Medulla oblongata (tissue), 1 donor: ENCODE measurements around the gene ECSIT.
"Not testable (repeated sequence)": the region's sequence is repeated elsewhere in the genome, so short reads cannot be mapped to it uniquely, and the experiment has no call there.

Experiments used
- DNase-seq: peaks from one replicate; pipeline ENCODE4 v3.0.0-alpha.2; 2015; ENCODE audit errors: extremely low spot score

Gene ECSIT

GRCh38 chr19:11528551-11529341 lies at the start of gene ECSIT:
TSS of gene ECSIT (minus strand) at chr19:11529134. CDS start at chr19:11519170, 9,964 bp downstream.
- DNase-seq, result peak; percentile 99

GRCh38 chr19:11577451-11578257 lies 48.7 kb upstream of the ECSIT start, which contains the start of gene ACP5:
TSS of gene ACP5 (minus strand) at chr19:11577645. CDS start at chr19:11577317, 328 bp downstream.
- DNase-seq, result no peak

- DNase-seq, result no peak
Measured at GRCh38 chr19:11576227-11576626, 47.3 kb upstream of the ECSIT start.

GRCh38 chr19:11574689-11575088 lies 45.8 kb upstream of the ECSIT start:
- no peak for DNase-seq

GRCh38 chr19:11573763-11574162 lies 44.8 kb upstream of the ECSIT start:
- DNase-seq, result not testable (repeated sequence)

GRCh38 chr19:11573354-11573753 lies 44.4 kb upstream of the ECSIT start:
- DNase-seq, result not testable (repeated sequence)

- DNase-seq, result no peak
Measured at GRCh38 chr19:11570039-11570462, 41.1 kb upstream of the ECSIT start.

- DNase-seq, result no peak
Measured at GRCh38 chr19:11566164-11566563, 37.2 kb upstream of the ECSIT start.

GRCh38 chr19:11565649-11565980 lies 36.7 kb upstream of the ECSIT start:
- DNase-seq, result not testable (repeated sequence)

GRCh38 chr19:11564082-11564807 lies 35.3 kb upstream of the ECSIT start:
- not testable (repeated sequence) for DNase-seq

GRCh38 chr19:11563532-11563931 lies 34.6 kb upstream of the ECSIT start:
- no peak for DNase-seq

- peak; percentile 86 for DNase-seq
Measured at GRCh38 chr19:11560404-11561051, 31.6 kb upstream of the ECSIT start.

GRCh38 chr19:11558881-11559828 lies 30.2 kb upstream of the ECSIT start, which contains the start of gene ELOF1:
TSS of gene ELOF1 (minus strand) at chr19:11559230. CDS start at chr19:11554347, 4,883 bp downstream.
- DNase-seq, result peak; percentile 99

- no peak for DNase-seq
Measured at GRCh38 chr19:11556634-11557420, 27.9 kb upstream of the ECSIT start.

GRCh38 chr19:11555246-11555645 lies 26.3 kb upstream of the ECSIT start:
- DNase-seq, result peak; percentile 67

GRCh38 chr19:11554160-11554559 lies 25.2 kb upstream of the ECSIT start:
- no peak for DNase-seq

- no peak for DNase-seq
Measured at GRCh38 chr19:11552666-11553372, 23.9 kb upstream of the ECSIT start.

- no peak for DNase-seq
Measured at GRCh38 chr19:11551603-11552235, 22.8 kb upstream of the ECSIT start.
